GM10248 (cell line): ENCODE measurements around the gene OR56B1.

Source experiments
- CTCF ChIA-PET: fragments of 300-600 bp; sonication (Branson Sonifier 250); formaldehyde crosslinking; extraction: SDS; loops from one replicate; lab custom pipeline; 2021; ENCODE audit warnings: antibody characterized with exemption; lab: Yijun Ruan, JAX
- POLR2A ChIA-PET: fragments of 350-650 bp; sonication (Branson Sonifier 250); formaldehyde crosslinking; extraction: SDS; loops from one replicate; lab custom pipeline; 2020; ENCODE audit warnings: antibody characterized with exemption; lab: Yijun Ruan, JAX
- DNase-seq: peaks from one replicate; pipeline ENCODE4 v3.0.0; 2012; ENCODE audit errors: extremely low spot score
- CTCF ChIP-seq: IDR thresholded peaks from 2 replicates; pipeline ENCODE4 v1.5.1; 2012; ENCODE audit warnings: mild to moderate bottlenecking, low read depth; ENCODE audit errors: extremely low read depth, missing control alignments, control extremely low read depth

The OR56B1 gene

GRCh38 chr11:5719703-5720495 is 16.3 kb upstream of the OR56B1 start:
- ChIA-PET POLR2A (no interaction called here), CTCF (no interaction called here)
- no peak for DNase-seq
- TF ChIP-seq CTCF, result no peak

GRCh38 chr11:5722622-5723021 is 13.6 kb upstream of the OR56B1 start:
- ChIA-PET POLR2A (no interaction called here), CTCF (no interaction called here)
- DNase-seq, result no peak
- TF ChIP-seq CTCF, result no peak

GRCh38 chr11:5726351-5726750 is 9.9 kb upstream of the OR56B1 start:
- CTCF ChIA-PET, result interaction anchor here (0.6 to 2.7 kb wide), 4 partner anchors 10 to 42 kb away, joined by 3 to 11 read pairs (median 6); partner anchors contain the start of genes OR56B1 and TRIM5
- no peak for TF ChIP-seq CTCF
- no peak for DNase-seq
- POLR2A ChIA-PET, result no interaction called here

GRCh38 chr11:5727691-5728090 is 8.6 kb upstream of the OR56B1 start:
- CTCF ChIA-PET, result interaction anchor here (0.9 to 2.7 kb wide), 3 partner anchors 8 to 94 kb away, joined by 3 to 11 read pairs (median 3); partner anchors contain the start of gene OR56B1
- DNase-seq, result no peak
- POLR2A ChIA-PET, result no interaction called here
- no peak for TF ChIP-seq CTCF

- POLR2A ChIA-PET, result no interaction called here
- DNase-seq, result no peak
- TF ChIP-seq CTCF, result no peak
- CTCF ChIA-PET, result interaction anchor here (1.2 to 3.2 kb wide), 2 partner anchors 11 to 59 kb away, joined by 3 to 11 read pairs; no protein-coding TSS in a partner anchor
These were observed 843 bp downstream of the OR56B1 start for GRCh38 chr11:5737091-5737490.

GRCh38 chr11:5737670-5738392 is 1.6 kb downstream of the OR56B1 start:
- no peak for DNase-seq
- TF ChIP-seq CTCF, result no peak
- ChIA-PET CTCF (interaction anchor here (1.2 to 3.2 kb wide), 2 partner anchors 12 to 60 kb away, joined by 3 to 11 read pairs; no protein-coding TSS in a partner anchor), POLR2A (no interaction called here)
